Measurements from ENCODE around the gene WWC2.

WWC2 gene

GRCh38 chr4:183342541-183343533, 243.8 kb downstream of the WWC2 start:
- H3K9ac ChIP-seq, result peak overlapping the region; percentile 71
- TF ChIP-seq Cebpa-rat (IDR thresholded peaks at IDR 0.05), result no peak
- peak overlapping the region; percentile 88 for H3K27ac ChIP-seq
- peaks cover 49% of the 10 kb centered on the region for H3K4me1 ChIP-seq
- H3K4me3 ChIP-seq, result peak overlapping the region; percentile 59
- no peaks in the 10 kb centered on the region for H4K20me1 ChIP-seq
- peak overlapping the region; percentile 92 for H3K4me2 ChIP-seq
- no peaks in the 10 kb centered on the region for H3K9me3 ChIP-seq
- H3K27me3 ChIP-seq, result no peaks in the 10 kb centered on the region
- H3K36me3 ChIP-seq, result no peaks in the 10 kb centered on the region

- TF ChIP-seq Cebpa-rat (IDR thresholded peaks at IDR 0.05), result no peak
- Histone ChIP-seq H3K27me3 (no peaks in the 10 kb centered on the region), H3K4me1 (peaks cover 40% of the 10 kb centered on the region), H3K4me3 (peak overlapping the region; percentile 59; the same call in 1 of the 2 replicates), H3K36me3 (no peaks in the 10 kb centered on the region), H3K27ac (peak overlapping the region; percentile 88; the same call in 1 of the 2 replicates), H3K9ac (no peak overlapping the region), H3K9me3 (no peaks in the 10 kb centered on the region), H4K20me1 (no peaks in the 10 kb centered on the region), H3K4me2 (peak overlapping the region; percentile 92)
Measured at GRCh38 chr4:183343730-183344129, 244.7 kb downstream of the WWC2 start.

- Histone ChIP-seq H3K9me3 (no peaks in the 10 kb centered on the region), H3K4me2 (peak overlapping the region; percentile 92)
Measured at GRCh38 chr4:183344523-183345255, 245.6 kb downstream of the WWC2 start.

GRCh38 chr4:183345261-183345660, 246.2 kb downstream of the WWC2 start:
- Histone ChIP-seq H3K4me3 (no peak overlapping the region), H3K27me3 (no peaks in the 10 kb centered on the region), H4K20me1 (no peaks in the 10 kb centered on the region), H3K27ac (no peak overlapping the region), H3K36me3 (no peaks in the 10 kb centered on the region), H3K9ac (no peak overlapping the region), H3K4me1 (peaks cover 40% of the 10 kb centered on the region), H3K4me2 (peak overlapping the region; percentile 92), H3K9me3 (no peaks in the 10 kb centered on the region)
- TF ChIP-seq Cebpa-rat (IDR thresholded peaks at IDR 0.05), result no peak

More at GRCh38 chr4:183344523-183345255, 245.6 kb downstream of the WWC2 start:
- no peak overlapping the region for H3K4me3 ChIP-seq
- no peak for TF ChIP-seq Cebpa-rat (IDR thresholded peaks at IDR 0.05)
- no peaks in the 10 kb centered on the region for H4K20me1 ChIP-seq
- H3K27ac ChIP-seq, result peak overlapping the region; percentile 30; the same call in 1 of the 2 replicates
- no peak overlapping the region for H3K9ac ChIP-seq
- H3K4me1 ChIP-seq, result peaks cover 40% of the 10 kb centered on the region
- H3K27me3 ChIP-seq, result no peaks in the 10 kb centered on the region
- no peaks in the 10 kb centered on the region for H3K36me3 ChIP-seq

GRCh38 chr4:183347146-183347545, 248.1 kb downstream of the WWC2 start:
- no peaks in the 10 kb centered on the region for H4K20me1 ChIP-seq
- H3K9me3 ChIP-seq, result no peaks in the 10 kb centered on the region
- H3K4me1 ChIP-seq, result peaks cover 37% of the 10 kb centered on the region
- H3K9ac ChIP-seq, result no peak overlapping the region
- H3K4me3 ChIP-seq, result no peak overlapping the region
- H3K27me3 ChIP-seq, result no peaks in the 10 kb centered on the region
- no peak for TF ChIP-seq Cebpa-rat (IDR thresholded peaks at IDR 0.05)
- no peak overlapping the region for H3K4me2 ChIP-seq
- H3K36me3 ChIP-seq, result no peaks in the 10 kb centered on the region
- H3K27ac ChIP-seq, result no peak overlapping the region

GRCh38 chr4:183347566-183347965, 248.5 kb downstream of the WWC2 start:
- H3K4me2 ChIP-seq, result no peak overlapping the region
- no peaks in the 10 kb centered on the region for H3K36me3 ChIP-seq
- peaks cover 33% of the 10 kb centered on the region for H3K4me1 ChIP-seq
- H3K4me3 ChIP-seq, result no peak overlapping the region
- no peak overlapping the region for H3K9ac ChIP-seq
- H4K20me1 ChIP-seq, result no peaks in the 10 kb centered on the region
- no peak overlapping the region for H3K27ac ChIP-seq
- H3K9me3 ChIP-seq, result no peaks in the 10 kb centered on the region
- no peak for TF ChIP-seq Cebpa-rat (IDR thresholded peaks at IDR 0.05)
- H3K27me3 ChIP-seq, result no peaks in the 10 kb centered on the region

GRCh38 chr4:183348136-183348535, 249.1 kb downstream of the WWC2 start:
- Histone ChIP-seq H3K4me2 (no peak overlapping the region), H3K9ac (no peak overlapping the region), H4K20me1 (no peaks in the 10 kb centered on the region), H3K27ac (no peak overlapping the region), H3K36me3 (no peaks in the 10 kb centered on the region), H3K4me3 (no peak overlapping the region), H3K4me1 (peaks cover 30% of the 10 kb centered on the region), H3K27me3 (no peaks in the 10 kb centered on the region), H3K9me3 (no peaks in the 10 kb centered on the region)
- no peak for TF ChIP-seq Cebpa-rat (IDR thresholded peaks at IDR 0.05)

GRCh38 chr4:183348706-183349659, 249.9 kb downstream of the WWC2 start:
- Histone ChIP-seq H3K9ac (no peak overlapping the region), H3K36me3 (no peaks in the 10 kb centered on the region), H4K20me1 (no peaks in the 10 kb centered on the region), H3K27ac (no peak overlapping the region), H3K4me1 (peaks cover 21% of the 10 kb centered on the region), H3K4me2 (no peak overlapping the region), H3K9me3 (no peaks in the 10 kb centered on the region), H3K4me3 (no peak overlapping the region), H3K27me3 (no peaks in the 10 kb centered on the region)
- no peak for TF ChIP-seq Cebpa-rat (IDR thresholded peaks at IDR 0.05)

GRCh38 chr4:183349673-183350072, 250.6 kb downstream of the WWC2 start:
- no peaks in the 10 kb centered on the region for H3K27me3 ChIP-seq
- H3K4me1 ChIP-seq, result peaks cover 14% of the 10 kb centered on the region
- H3K4me3 ChIP-seq, result no peak overlapping the region
- no peaks in the 10 kb centered on the region for H3K9me3 ChIP-seq
- no peak overlapping the region for H3K27ac ChIP-seq
- no peak overlapping the region for H3K4me2 ChIP-seq
- TF ChIP-seq Cebpa-rat (IDR thresholded peaks at IDR 0.05), result no peak
- no peak overlapping the region for H3K9ac ChIP-seq
- H3K36me3 ChIP-seq, result no peaks in the 10 kb centered on the region
- no peaks in the 10 kb centered on the region for H4K20me1 ChIP-seq
